ENCODE results near the gene PRDM16.

PRDM16 gene

GRCh38 chr1:3135744-3136455 is 66.9 kb downstream of the PRDM16 start:
- H3K36me3 ChIP-seq (replicated peaks; ENCODE audit: insufficient read depth, low read length) = no peaks in the 10 kb centered on the region
- H3K9me2 ChIP-seq (replicated peaks; ENCODE audit: insufficient read depth, low read length) = no peaks in the 10 kb centered on the region
- no peaks in the 10 kb centered on the region for H3K4me1 ChIP-seq (ENCODE audit: low read length)
- no peak for DNase-seq
- no peak overlapping the region for H3K4me3 ChIP-seq (ENCODE audit: low read length)
- H2AFZ ChIP-seq (ENCODE audit: low read length) = no peak overlapping the region
- no peaks in the 10 kb centered on the region for H4K20me1 ChIP-seq (ENCODE audit: insufficient read depth, low read length)
- no peaks in the 10 kb centered on the region for H3K79me2 ChIP-seq (ENCODE audit: low read length)
- H3K9ac ChIP-seq (ENCODE audit: low read length) = no peak overlapping the region
- peaks cover 100% of the 10 kb centered on the region for H3K27me3 ChIP-seq (replicated peaks; ENCODE audit: insufficient read depth, low read length)
- no peak overlapping the region for H3K27ac ChIP-seq (ENCODE audit: low read length)
- H3K4me2 ChIP-seq (ENCODE audit: low read depth, low read length) = no peak overlapping the region
- H3K9me3 ChIP-seq (replicated peaks; ENCODE audit: insufficient read depth, low read length) = no peaks in the 10 kb centered on the region
- no peaks in the 10 kb centered on the region for H3F3A ChIP-seq (ENCODE audit: insufficient read depth, low read length)
- TF ChIP-seq CTCF (IDR thresholded peaks at IDR 0.05; ENCODE audit: low read length) (no peak), EZH2 (optimal IDR thresholded peaks at IDR 0.05; ENCODE audit: low read depth, low read length) (no peak), EZH2phosphoT487 (IDR thresholded peaks at IDR 0.05; ENCODE audit: low read length) (no peak)

- no peak overlapping the region for H3K4me3 ChIP-seq (ENCODE audit: low read length)
- no peak overlapping the region for H2AFZ ChIP-seq (ENCODE audit: low read length)
- H3K9ac ChIP-seq (ENCODE audit: low read length) = no peak overlapping the region
- no peak overlapping the region for H3K27ac ChIP-seq (ENCODE audit: low read length)
- no peaks in the 10 kb centered on the region for H3K79me2 ChIP-seq (ENCODE audit: low read length)
- no peak for TF ChIP-seq EZH2 (optimal IDR thresholded peaks at IDR 0.05; ENCODE audit: low read depth, low read length)
- no peaks in the 10 kb centered on the region for H3K36me3 ChIP-seq (replicated peaks; ENCODE audit: insufficient read depth, low read length)
- no peaks in the 10 kb centered on the region for H3K9me3 ChIP-seq (replicated peaks; ENCODE audit: insufficient read depth, low read length)
- H3K9me2 ChIP-seq (replicated peaks; ENCODE audit: insufficient read depth, low read length) = no peaks in the 10 kb centered on the region
- no peak for DNase-seq
- no peak overlapping the region for H3K4me2 ChIP-seq (ENCODE audit: low read depth, low read length)
- H4K20me1 ChIP-seq (ENCODE audit: insufficient read depth, low read length) = no peaks in the 10 kb centered on the region
- peaks cover 100% of the 10 kb centered on the region for H3K27me3 ChIP-seq (replicated peaks; ENCODE audit: insufficient read depth, low read length)
- H3K4me1 ChIP-seq (ENCODE audit: low read length) = no peaks in the 10 kb centered on the region
- no peaks in the 10 kb centered on the region for H3F3A ChIP-seq (ENCODE audit: insufficient read depth, low read length)
Observed at GRCh38 chr1:3136532-3136931, 67.5 kb downstream of the PRDM16 start.

- no peaks in the 10 kb centered on the region for H3F3A ChIP-seq (ENCODE audit: insufficient read depth, low read length)
- no peak overlapping the region for H3K4me3 ChIP-seq (ENCODE audit: low read length)
- H3K9me3 ChIP-seq (replicated peaks; ENCODE audit: insufficient read depth, low read length) = no peaks in the 10 kb centered on the region
- no peak for DNase-seq
- H3K79me2 ChIP-seq (ENCODE audit: low read length) = no peaks in the 10 kb centered on the region
- no peak overlapping the region for H3K9ac ChIP-seq (ENCODE audit: low read length)
- H3K27me3 ChIP-seq (replicated peaks; ENCODE audit: insufficient read depth, low read length) = peaks cover 100% of the 10 kb centered on the region
- H3K4me2 ChIP-seq (ENCODE audit: low read depth, low read length) = no peak overlapping the region
- TF ChIP-seq EZH2phosphoT487 (IDR thresholded peaks at IDR 0.05; ENCODE audit: low read length) = no peak
- no peak for TF ChIP-seq EZH2 (optimal IDR thresholded peaks at IDR 0.05; ENCODE audit: low read depth, low read length)
- TF ChIP-seq CTCF (IDR thresholded peaks at IDR 0.05; ENCODE audit: low read length) = no peak
- no peak overlapping the region for H3K27ac ChIP-seq (ENCODE audit: low read length)
- no peaks in the 10 kb centered on the region for H3K36me3 ChIP-seq (replicated peaks; ENCODE audit: insufficient read depth, low read length)
- H3K9me2 ChIP-seq (replicated peaks; ENCODE audit: insufficient read depth, low read length) = no peaks in the 10 kb centered on the region
- no peaks in the 10 kb centered on the region for H4K20me1 ChIP-seq (ENCODE audit: insufficient read depth, low read length)
- H2AFZ ChIP-seq (ENCODE audit: low read length) = no peak overlapping the region
- H3K4me1 ChIP-seq (ENCODE audit: low read length) = no peaks in the 10 kb centered on the region
Observed at GRCh38 chr1:3137111-3138100, 68.4 kb downstream of the PRDM16 start.
